ENCODE results near the gene TBC1D22A. TPM values are rescaled to one million over a fixed set of nuclear protein-coding genes. Genes with fewer than 3 reads are reported as not detected.

TBC1D22A gene
- total RNA-seq, 1 experiment from 2014 or later = 14.3 TPM

GRCh38 chr22:46961591-46962295 is 199.3 kb downstream of the TBC1D22A start:
- BruUV-seq (replicated peaks) = no TSS peak
- CTCF ChIA-PET = no interaction called here
- ATAC-seq = no peak

GRCh38 chr22:46962406-46962805 is 200.0 kb downstream of the TBC1D22A start:
- Histone ChIP-seq H3K36me3 (ENCODE audit: low read depth, low read length) (no peaks in the 10 kb centered on the region), H3K9me3 (ENCODE audit: low read length) (no peaks in the 10 kb centered on the region), H3K9ac (ENCODE audit: low read length) (no peak overlapping the region), H3F3A (ENCODE audit: low read length, unreplicated experiment) (no peaks in the 10 kb centered on the region), H3K79me2 (ENCODE audit: low read length) (no peaks in the 10 kb centered on the region), H3K4me1 (ENCODE audit: insufficient read depth, low read length) (no peaks in the 10 kb centered on the region), H3K27me3 (ENCODE audit: low read length) (no peaks in the 10 kb centered on the region), H3K4me3 (ENCODE audit: low read length) (no peak overlapping the region), H3K4me2 (ENCODE audit: low read length) (no peak overlapping the region), H4K20me1 (ENCODE audit: low read length) (no peaks in the 10 kb centered on the region), H3K9me2 (replicated peaks; ENCODE audit: low read length) (no peaks in the 10 kb centered on the region), H2AFZ (ENCODE audit: low read length) (no peak overlapping the region), H3K27ac (ENCODE audit: low read length) (no peak overlapping the region)
- DNase-seq = no peak
- ChIA-PET CTCF (no interaction called here), POLR2A (ENCODE audit: unreplicated experiment) (no interaction called here)
- intact Hi-C loops (cut with micrococcal nuclease) = no loop called here
- no TSS peak for BruUV-seq (replicated peaks)
- ATAC-seq = no peak
- TF ChIP-seq EZH2phosphoT487 (IDR thresholded peaks at IDR 0.05; ENCODE audit: borderline replicate concordance, low read length) (no peak), EZH2 (IDR thresholded peaks at IDR 0.05; ENCODE audit: low read length, unreplicated experiment) (no peak), CTCF (conservative IDR thresholded peaks at IDR 0.05; ENCODE audit: low read depth, low read length) (no peak)

More at GRCh38 chr22:46961591-46962295, 199.3 kb downstream of the TBC1D22A start:
- no peaks in the 10 kb centered on the region for H3K36me3 ChIP-seq (ENCODE audit: low read depth, low read length)
- no peaks in the 10 kb centered on the region for H3K9me3 ChIP-seq (ENCODE audit: low read length)
- no peak overlapping the region for H3K27ac ChIP-seq (ENCODE audit: low read length)
- no peak overlapping the region for H3K4me2 ChIP-seq (ENCODE audit: low read length)
- no peak overlapping the region for H2AFZ ChIP-seq (ENCODE audit: low read length)
- TF ChIP-seq CTCF (conservative IDR thresholded peaks at IDR 0.05; ENCODE audit: low read depth, low read length) = no peak
- H3K27me3 ChIP-seq (ENCODE audit: low read length) = no peaks in the 10 kb centered on the region
- no peaks in the 10 kb centered on the region for H4K20me1 ChIP-seq (ENCODE audit: low read length)
- H3K4me3 ChIP-seq (ENCODE audit: low read length) = no peak overlapping the region
- H3K9ac ChIP-seq (ENCODE audit: low read length) = no peak overlapping the region
- no peaks in the 10 kb centered on the region for H3K4me1 ChIP-seq (ENCODE audit: insufficient read depth, low read length)
- DNase-seq = no peak
- no peaks in the 10 kb centered on the region for H3K9me2 ChIP-seq (replicated peaks; ENCODE audit: low read length)
- intact Hi-C loops (cut with micrococcal nuclease) = no loop called here
- H3F3A ChIP-seq (ENCODE audit: low read length, unreplicated experiment) = no peaks in the 10 kb centered on the region
- no peaks in the 10 kb centered on the region for H3K79me2 ChIP-seq (ENCODE audit: low read length)
- POLR2A ChIA-PET (ENCODE audit: unreplicated experiment) = no interaction called here

- Histone ChIP-seq H3K9me2 (replicated peaks; ENCODE audit: low read length) (no peaks in the 10 kb centered on the region), H3F3A (ENCODE audit: low read length, unreplicated experiment) (no peaks in the 10 kb centered on the region), H3K4me2 (ENCODE audit: low read length) (no peak overlapping the region), H4K20me1 (ENCODE audit: low read length) (no peaks in the 10 kb centered on the region), H2AFZ (ENCODE audit: low read length) (no peak overlapping the region), H3K36me3 (ENCODE audit: low read depth, low read length) (no peaks in the 10 kb centered on the region), H3K27ac (ENCODE audit: low read length) (no peak overlapping the region), H3K27me3 (ENCODE audit: low read length) (no peaks in the 10 kb centered on the region), H3K9ac (ENCODE audit: low read length) (no peak overlapping the region), H3K4me3 (ENCODE audit: low read length) (no peak overlapping the region), H3K79me2 (ENCODE audit: low read length) (no peaks in the 10 kb centered on the region), H3K4me1 (ENCODE audit: insufficient read depth, low read length) (no peaks in the 10 kb centered on the region), H3K9me3 (ENCODE audit: low read length) (no peaks in the 10 kb centered on the region)
- TF ChIP-seq EZH2 (IDR thresholded peaks at IDR 0.05; ENCODE audit: low read length, unreplicated experiment) = no peak
- DNase-seq = no peak
- no peak for ATAC-seq
- BruUV-seq (replicated peaks) = no TSS peak
- ChIA-PET POLR2A (ENCODE audit: unreplicated experiment) (no interaction called here), CTCF (no interaction called here)
- intact Hi-C loops (cut with micrococcal nuclease) = no loop called here
These were observed 201.5 kb downstream of the TBC1D22A start for GRCh38 chr22:46963672-46964545.

Measured in PC-3 (cell line).